ENCODE measurements around the gene SPATA1. TPM values are rescaled to one million over a fixed set of nuclear protein-coding genes. Genes with fewer than 3 reads are reported as not detected.
A peak's percentile ranks its signal among the peaks of the same experiment; 100 is the strongest.

Gene SPATA1
- total RNA-seq, 1 experiment from 2014 or later, result 0.74 TPM

DNA sequence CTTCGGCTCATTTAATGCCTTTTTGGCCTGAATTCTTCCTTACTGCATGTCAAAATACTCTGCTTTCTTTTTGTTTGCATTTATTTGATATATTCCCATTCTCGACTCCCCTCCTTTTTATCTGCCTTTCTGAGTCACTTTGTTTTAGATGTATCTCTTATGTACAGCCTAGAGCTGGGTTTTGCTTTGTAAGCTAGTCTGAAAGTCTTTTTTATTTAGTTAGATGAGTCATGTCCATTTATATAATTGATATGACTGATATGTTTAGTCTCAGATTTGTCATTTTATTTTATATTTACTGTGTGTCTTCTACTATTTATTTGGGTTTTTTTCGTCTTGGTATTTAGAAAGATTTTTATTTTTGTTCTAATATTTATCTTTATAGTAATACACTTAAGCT lies 33.8 kb downstream of the SPATA1 start:
- Histone ChIP-seq H3K36me3 (no peaks in the 10 kb centered on the region), H3K27me3 (replicated peaks) (no peaks in the 10 kb centered on the region), H3K27ac (no peak overlapping the region), H3K9me3 (replicated peaks) (no peaks in the 10 kb centered on the region), H3K4me1 (replicated peaks) (peaks cover 12% of the 10 kb centered on the region), H3K4me3 (no peak overlapping the region)
- peak in 1 of 2 experiments; percentile 23 for DNase-seq (ENCODE audit: low read depth in 1 of 2, low spot score in 2 of 2)

DNA sequence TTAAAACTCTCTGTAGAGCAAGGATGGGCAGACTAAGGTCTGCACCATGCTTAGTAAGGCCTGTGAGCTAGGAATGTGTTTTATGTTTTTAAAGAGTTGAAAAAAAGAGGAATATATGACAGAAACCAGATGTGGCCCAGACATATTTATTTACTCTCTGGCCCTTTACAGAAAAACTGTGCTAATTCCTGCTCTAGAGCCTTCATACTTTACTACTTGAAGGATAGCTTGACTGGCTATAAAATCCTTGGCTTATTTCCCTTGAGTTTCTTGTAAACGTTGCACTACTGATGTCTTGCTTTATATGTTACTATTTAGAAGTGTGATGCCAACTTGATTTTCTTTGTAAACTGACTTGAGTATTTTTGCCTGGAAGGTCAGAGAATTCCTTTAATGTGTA lies 34.6 kb downstream of the SPATA1 start:
- peak in 1 of 2 experiments; percentile 25 for DNase-seq (ENCODE audit: low read depth in 1 of 2, low spot score in 2 of 2)
- H3K36me3 ChIP-seq, result no peaks in the 10 kb centered on the region
- no peak overlapping the region for H3K4me3 ChIP-seq
- H3K9me3 ChIP-seq (replicated peaks), result no peaks in the 10 kb centered on the region
- no peak overlapping the region for H3K27ac ChIP-seq
- no peaks in the 10 kb centered on the region for H3K27me3 ChIP-seq (replicated peaks)
- peaks cover 12% of the 10 kb centered on the region for H3K4me1 ChIP-seq (replicated peaks)

DNA sequence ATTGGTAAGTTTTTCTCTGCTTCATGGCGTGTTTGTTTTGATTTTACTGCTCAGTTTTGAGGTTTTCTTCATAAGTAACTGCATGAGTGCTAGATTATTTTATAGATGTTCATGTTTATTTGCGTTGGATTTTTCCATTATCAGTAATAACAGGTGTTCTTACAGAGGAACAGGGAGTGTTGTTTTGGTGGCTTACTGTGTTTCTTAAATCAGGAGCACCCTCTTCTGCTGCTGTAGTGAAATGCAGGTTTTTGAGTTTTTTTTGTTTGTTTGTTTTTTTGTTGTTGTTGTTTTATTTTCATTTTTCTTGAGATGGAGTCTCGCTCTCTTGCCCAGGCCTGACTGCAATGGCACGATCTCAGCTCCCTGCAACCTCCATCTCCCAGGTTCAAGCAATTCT lies 35.5 kb downstream of the SPATA1 start:
- peaks cover 12% of the 10 kb centered on the region for H3K4me1 ChIP-seq (replicated peaks)
- H3K9me3 ChIP-seq (replicated peaks), result no peaks in the 10 kb centered on the region
- no peaks in the 10 kb centered on the region for H3K36me3 ChIP-seq
- H3K4me3 ChIP-seq, result no peak overlapping the region
- no peak overlapping the region for H3K27ac ChIP-seq
- DNase-seq (ENCODE audit: low read depth in 1 of 2, low spot score in 2 of 2), result no peak
- H3K27me3 ChIP-seq (replicated peaks), result no peaks in the 10 kb centered on the region

DNA sequence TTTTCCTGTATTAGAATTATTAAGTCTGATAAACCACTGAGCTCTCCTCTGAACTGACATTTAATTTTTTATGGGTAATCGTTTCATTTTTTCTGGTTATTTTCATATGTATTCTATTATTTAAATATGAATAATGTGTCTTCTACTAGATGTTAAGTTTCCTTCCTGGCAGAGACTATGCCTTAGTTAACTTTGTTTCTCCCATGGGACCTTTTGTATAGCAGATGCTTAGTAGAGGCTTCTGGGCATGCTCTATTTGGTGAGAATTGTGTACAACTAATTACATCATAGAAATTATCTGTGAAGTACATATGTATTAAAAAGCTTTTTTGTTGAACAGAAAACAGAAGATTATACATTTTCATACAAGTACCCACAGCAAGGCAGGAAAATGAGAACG lies 44.6 kb downstream of the SPATA1 start:
- H3K36me3 ChIP-seq, result peaks cover under 1% of the 10 kb centered on the region; the same call in 1 of the 2 replicates
- H3K4me1 ChIP-seq (replicated peaks), result no peaks in the 10 kb centered on the region
- DNase-seq (ENCODE audit: low read depth in 1 of 2, low spot score in 2 of 2), result no peak
- H3K27me3 ChIP-seq (replicated peaks), result no peaks in the 10 kb centered on the region
- H3K27ac ChIP-seq, result no peak overlapping the region
- no peaks in the 10 kb centered on the region for H3K9me3 ChIP-seq (replicated peaks)
- no peak overlapping the region for H3K4me3 ChIP-seq

DNA sequence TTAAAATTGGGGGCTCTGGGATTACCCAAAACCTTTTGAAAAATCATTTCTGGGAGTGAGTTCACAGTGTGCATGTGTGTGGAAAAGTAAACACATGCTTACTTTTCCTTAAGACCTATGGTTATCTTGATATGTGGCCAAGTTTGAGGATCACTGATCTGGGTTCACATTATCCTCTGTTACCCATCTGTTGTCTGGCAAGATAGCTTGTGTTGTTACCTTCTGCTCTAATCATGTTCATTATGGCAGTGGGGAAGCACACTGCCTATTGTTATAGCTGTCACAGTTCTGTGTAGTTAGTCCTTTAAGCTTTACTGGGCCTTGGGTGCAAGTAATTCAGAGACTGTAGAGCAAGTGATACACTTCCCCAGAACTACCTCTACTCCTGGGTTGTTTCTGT lies 63.0 kb downstream of the SPATA1 start:
- no peak overlapping the region for H3K27ac ChIP-seq
- DNase-seq (ENCODE audit: low read depth in 1 of 2, low spot score in 2 of 2), result no peak
- peaks cover 26% of the 10 kb centered on the region for H3K36me3 ChIP-seq
- H3K9me3 ChIP-seq (replicated peaks), result no peaks in the 10 kb centered on the region
- H3K4me3 ChIP-seq, result no peak overlapping the region
- no peaks in the 10 kb centered on the region for H3K27me3 ChIP-seq (replicated peaks)
- peaks cover 20% of the 10 kb centered on the region for H3K4me1 ChIP-seq (replicated peaks)

DNA sequence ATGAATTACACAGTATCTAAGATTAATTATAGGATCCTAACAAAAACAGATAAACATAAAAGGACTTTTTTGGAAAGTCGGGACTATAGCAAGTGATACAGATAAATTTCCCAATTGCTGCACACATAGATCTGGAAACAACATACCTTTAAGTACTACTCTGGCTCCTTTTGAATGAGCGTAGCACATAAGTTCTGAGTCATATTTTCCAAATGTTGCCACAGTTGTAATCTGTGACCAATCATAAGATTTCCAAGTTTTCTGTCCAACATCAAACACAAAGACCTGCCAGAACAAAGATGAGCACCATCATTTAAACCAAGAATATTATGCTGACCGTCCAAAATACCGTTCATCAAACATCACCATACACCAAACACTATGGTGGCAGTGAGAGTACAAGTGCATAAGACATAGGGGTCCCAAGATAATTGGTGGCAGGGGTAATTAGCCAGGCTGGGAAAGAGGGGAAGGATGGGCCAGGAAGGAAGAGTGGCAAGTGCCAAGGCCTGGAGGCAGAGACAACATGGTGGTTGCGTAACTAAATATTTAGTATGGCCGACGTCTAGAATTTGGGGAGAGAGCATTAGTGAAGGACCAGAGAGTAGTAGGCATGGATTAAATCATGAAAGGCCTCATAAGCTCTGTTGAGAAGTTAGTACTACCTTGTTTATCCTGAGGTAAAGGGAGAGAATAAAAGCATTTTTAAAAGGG lies 64.4 kb downstream of the SPATA1 start:
- H3K9me3 ChIP-seq (replicated peaks), result no peaks in the 10 kb centered on the region
- DNase-seq (ENCODE audit: low read depth in 1 of 2, low spot score in 2 of 2), result no peak
- H3K27ac ChIP-seq, result no peak overlapping the region
- H3K36me3 ChIP-seq, result peaks cover 21% of the 10 kb centered on the region
- no peak overlapping the region for H3K4me3 ChIP-seq
- H3K27me3 ChIP-seq (replicated peaks), result no peaks in the 10 kb centered on the region
- peaks cover 24% of the 10 kb centered on the region for H3K4me1 ChIP-seq (replicated peaks)

DNA sequence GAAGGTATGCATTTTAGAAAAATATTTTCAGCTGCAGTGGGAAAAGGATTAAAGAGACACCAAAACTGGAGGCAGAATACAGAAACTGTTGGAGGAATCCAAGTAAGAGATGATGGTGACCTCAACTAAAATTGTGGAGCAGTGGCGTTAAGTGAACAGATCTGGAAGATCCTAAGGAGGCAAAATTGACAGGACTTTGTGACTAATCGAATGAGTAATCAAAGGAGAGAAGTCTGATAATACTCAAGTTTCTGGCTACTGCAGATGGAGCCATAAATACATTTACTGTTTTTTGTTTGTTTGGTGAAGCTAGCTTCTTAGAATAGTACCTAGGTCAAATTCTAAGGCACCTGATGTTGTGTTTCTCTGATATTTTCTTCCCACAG lies 65.0 kb downstream of the SPATA1 start:
- Histone ChIP-seq H3K4me1 (replicated peaks) (peaks cover 24% of the 10 kb centered on the region), H3K27me3 (replicated peaks) (no peaks in the 10 kb centered on the region), H3K27ac (no peak overlapping the region), H3K4me3 (no peak overlapping the region), H3K9me3 (replicated peaks) (no peaks in the 10 kb centered on the region), H3K36me3 (peaks cover 17% of the 10 kb centered on the region)
- no peak for DNase-seq (ENCODE audit: low read depth in 1 of 2, low spot score in 2 of 2)

DNA sequence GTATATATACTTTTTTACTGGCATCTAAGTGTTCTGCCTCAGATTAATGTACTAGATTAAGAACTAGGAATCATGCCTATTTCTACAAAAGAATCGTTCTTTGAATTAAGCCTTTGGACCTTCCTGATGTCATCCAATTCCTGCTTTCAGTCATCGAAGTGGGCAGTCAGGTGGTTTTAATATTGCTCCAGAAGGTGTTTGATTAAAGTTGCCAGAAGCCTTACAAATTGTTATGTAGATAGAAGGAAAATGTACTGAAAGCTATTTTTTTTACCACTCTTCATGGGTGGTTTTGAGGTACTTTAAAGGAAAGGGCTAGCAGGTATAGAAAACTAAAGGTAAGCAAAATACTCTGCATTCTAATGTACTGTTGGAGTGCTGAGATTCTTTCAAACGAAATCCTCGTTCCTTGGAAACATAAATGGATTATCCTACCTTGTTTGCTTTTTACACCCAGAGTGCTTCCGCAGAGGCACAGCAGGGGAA lies 67.3 kb downstream of the SPATA1 start:
- Histone ChIP-seq H3K4me1 (replicated peaks) (peaks cover 24% of the 10 kb centered on the region), H3K36me3 (peaks cover 15% of the 10 kb centered on the region), H3K27ac (peak overlapping the region; percentile 95), H3K27me3 (replicated peaks) (no peaks in the 10 kb centered on the region), H3K9me3 (replicated peaks) (no peaks in the 10 kb centered on the region), H3K4me3 (peak overlapping the region; percentile 65)
- DNase-seq (ENCODE audit: low read depth in 1 of 2, low spot score in 2 of 2), result no peak

DNA sequence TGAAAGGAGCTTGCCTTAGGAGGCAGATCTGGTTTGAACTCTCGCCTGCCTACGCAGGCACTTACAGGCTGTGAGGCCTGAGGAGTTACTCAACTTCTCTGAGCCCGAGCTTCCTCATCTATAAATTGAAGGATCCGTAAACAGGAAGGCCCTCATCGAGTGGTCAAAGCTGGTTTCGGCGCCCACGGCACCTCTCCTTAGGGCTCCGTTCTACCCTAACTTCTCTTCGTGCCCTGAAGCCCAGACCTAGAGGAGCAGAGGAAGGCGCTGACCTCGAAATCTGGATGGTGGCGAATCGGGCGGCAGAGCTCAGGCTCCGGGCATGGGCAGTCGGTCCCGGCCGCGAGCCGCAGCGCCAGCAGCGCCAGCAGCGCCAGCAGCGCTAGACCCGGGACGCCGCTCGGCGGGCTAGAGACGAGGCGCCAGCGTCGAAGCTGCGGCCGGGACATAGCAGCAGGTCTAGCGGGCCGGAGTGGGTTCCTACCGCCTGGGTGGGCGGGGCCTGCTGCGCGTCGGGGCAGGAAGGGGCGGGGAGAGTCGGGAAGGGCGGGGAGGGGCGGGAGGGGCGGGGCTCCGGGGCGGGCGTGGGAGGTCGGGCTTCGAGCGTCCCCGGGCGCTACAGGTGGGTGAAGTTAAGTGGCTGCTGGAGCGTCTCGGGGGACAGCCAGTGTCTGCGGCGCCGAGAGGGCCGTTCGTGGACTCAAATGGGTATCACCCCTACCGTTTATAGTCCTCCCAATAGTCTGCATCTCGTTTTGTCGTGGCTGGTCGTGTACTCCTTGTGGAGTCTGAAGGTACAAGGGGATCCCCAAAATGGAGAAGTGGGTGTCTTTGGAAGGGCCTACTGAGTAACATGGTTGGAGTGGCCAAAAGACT lies 68.0 kb downstream of the SPATA1 start, which contains the start of gene CTBS:
Gene CTBS (minus strand): TSS at position 474 of the 876 bp plus-strand sequence. CDS start 25 bp downstream, at position 449.
- peak within 1 kb of the TSS; percentile 65 for H3K4me3 ChIP-seq
- peak; percentile 87 to 92 for DNase-seq (ENCODE audit: low read depth in 1 of 2, low spot score in 2 of 2)
- peaks cover 24% of the 10 kb centered on the region for H3K4me1 ChIP-seq (replicated peaks)
- no peaks in the 10 kb centered on the region for H3K9me3 ChIP-seq (replicated peaks)
- peaks cover 14% of the 10 kb centered on the region for H3K36me3 ChIP-seq
- peak within 1 kb of the TSS; percentile 95 for H3K27ac ChIP-seq
- H3K27me3 ChIP-seq (replicated peaks), result no peaks in the 10 kb centered on the region

DNA sequence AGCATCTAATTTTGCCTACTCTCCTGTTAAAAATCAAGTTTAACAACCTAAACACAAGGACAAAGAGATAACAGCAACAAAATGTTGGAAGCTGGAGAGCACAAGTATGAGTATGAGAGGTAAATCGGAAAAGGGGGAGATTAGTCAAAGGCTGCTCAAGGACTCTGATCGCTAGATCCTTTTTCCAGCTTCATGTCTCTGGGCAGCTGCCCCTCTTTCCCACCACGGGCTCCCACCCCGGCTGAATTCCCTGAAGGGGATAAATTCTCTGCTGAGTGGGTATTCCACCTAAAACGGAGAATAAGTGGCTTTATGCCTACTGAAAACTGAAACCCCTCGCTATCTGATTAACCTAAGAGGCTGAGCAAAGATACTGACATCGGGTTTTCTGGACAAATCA lies 68.8 kb downstream of the SPATA1 start:
- DNase-seq (ENCODE audit: low read depth in 1 of 2, low spot score in 2 of 2), result no peak
- Histone ChIP-seq H3K27me3 (replicated peaks) (no peaks in the 10 kb centered on the region), H3K9me3 (replicated peaks) (no peaks in the 10 kb centered on the region), H3K27ac (no peak overlapping the region), H3K36me3 (peaks cover 11% of the 10 kb centered on the region; the same call in 1 of the 2 replicates), H3K4me3 (no peak overlapping the region; the same call in 1 of the 2 replicates), H3K4me1 (replicated peaks) (peaks cover 24% of the 10 kb centered on the region)

DNA sequence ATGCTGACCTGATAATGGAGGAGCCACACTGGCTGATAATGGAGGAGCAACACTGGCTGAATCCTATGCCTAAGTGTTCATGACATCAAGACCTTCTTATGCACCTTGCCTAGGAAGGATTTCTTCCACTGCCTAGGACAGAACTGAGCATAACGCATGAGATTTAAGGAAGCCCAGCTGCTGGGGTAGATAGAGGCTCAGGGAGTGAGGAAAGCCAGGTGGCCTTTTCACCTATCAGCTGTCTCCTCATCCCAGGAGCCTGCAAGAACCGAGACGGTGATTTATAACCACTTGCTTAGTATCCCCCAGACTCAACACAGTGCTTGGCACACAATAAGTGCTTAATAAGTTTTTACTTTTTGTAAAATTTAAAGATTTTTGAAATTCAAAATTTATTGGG lies 75.5 kb downstream of the SPATA1 start:
- Histone ChIP-seq H3K9me3 (replicated peaks) (no peaks in the 10 kb centered on the region), H3K36me3 (no peaks in the 10 kb centered on the region), H3K27me3 (replicated peaks) (no peaks in the 10 kb centered on the region), H3K27ac (no peak overlapping the region), H3K4me1 (replicated peaks) (peaks cover 13% of the 10 kb centered on the region), H3K4me3 (no peak overlapping the region)
- DNase-seq (ENCODE audit: low read depth in 1 of 2, low spot score in 2 of 2), result no peak

DNA sequence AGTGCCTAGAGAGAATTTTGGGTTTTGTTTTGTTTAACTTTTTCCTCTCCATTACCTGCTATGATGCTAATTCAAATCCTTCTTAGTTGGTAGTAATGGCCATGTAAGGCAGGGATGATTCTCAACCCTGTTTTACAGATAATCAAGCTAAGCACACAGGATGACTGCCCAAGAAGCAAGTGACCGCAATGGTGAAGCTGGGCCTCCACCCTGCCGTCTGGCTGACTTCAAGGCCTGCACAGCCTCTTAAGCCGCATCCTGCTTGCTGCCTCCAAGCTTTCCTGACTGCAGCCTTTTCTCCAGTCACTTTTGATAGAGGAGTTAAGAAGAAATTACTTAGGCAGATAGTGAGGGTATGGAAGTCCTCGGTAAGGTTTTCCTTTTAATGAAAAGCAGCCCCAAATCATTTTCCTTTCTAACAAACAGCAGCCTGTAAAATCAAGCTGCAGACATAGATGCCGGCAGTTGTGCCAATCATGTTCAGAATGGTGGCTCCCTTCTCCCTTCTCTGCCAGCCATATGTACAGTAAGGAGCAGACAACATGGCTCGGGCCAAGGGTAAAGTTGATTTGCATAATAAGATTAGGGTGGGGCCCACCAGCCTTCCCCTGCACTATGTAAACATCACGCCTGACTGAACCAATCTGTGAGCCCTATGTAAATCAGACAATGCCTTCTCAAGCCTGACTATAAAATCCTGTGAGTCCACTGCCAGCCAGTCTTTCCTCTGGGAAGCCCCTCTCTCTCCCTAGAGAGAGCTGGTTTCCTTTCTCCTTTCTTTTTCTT lies 76.8 kb downstream of the SPATA1 start:
- Histone ChIP-seq H3K9me3 (replicated peaks) (no peaks in the 10 kb centered on the region), H3K4me1 (replicated peaks) (peaks cover 13% of the 10 kb centered on the region), H3K4me3 (no peak overlapping the region), H3K27me3 (replicated peaks) (no peaks in the 10 kb centered on the region), H3K36me3 (no peaks in the 10 kb centered on the region), H3K27ac (0 out of 2 replicates have a peak overlapping the region, but pooled peaks have one; percentile 5)
- peak; percentile 46 to 49 for DNase-seq (ENCODE audit: low read depth in 1 of 2, low spot score in 2 of 2)

DNA sequence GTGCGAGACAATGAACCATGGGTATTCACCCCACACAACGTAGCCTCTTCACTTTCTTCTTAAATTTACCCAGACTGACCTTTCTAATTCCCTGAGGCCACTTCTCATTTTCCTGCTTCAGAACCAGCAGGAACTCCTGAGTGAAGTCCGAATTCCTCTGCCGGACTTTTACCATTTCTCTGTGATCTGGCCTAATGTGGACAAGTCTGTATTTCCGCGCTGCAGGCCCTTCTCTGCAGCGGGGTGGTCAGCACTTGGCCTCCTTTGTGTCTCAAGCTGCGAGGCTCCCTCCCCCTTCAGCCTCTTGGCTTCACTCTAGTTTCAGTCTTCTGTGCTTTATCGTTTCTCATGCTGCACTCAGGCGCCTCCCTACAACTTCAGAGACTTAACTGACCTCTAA lies 77.5 kb downstream of the SPATA1 start:
- Histone ChIP-seq H3K4me1 (replicated peaks) (peaks cover 13% of the 10 kb centered on the region), H3K36me3 (no peaks in the 10 kb centered on the region), H3K27ac (0 out of 2 replicates have a peak overlapping the region, but pooled peaks have one; percentile 5), H3K4me3 (no peak overlapping the region), H3K9me3 (replicated peaks) (no peaks in the 10 kb centered on the region), H3K27me3 (replicated peaks) (no peaks in the 10 kb centered on the region)
- no peak for DNase-seq (ENCODE audit: low read depth in 1 of 2, low spot score in 2 of 2)

All from SJSA1 (cell line).